ENCODE data around the gene SESN1. TPM values are rescaled to one million over a fixed set of nuclear protein-coding genes. Genes with fewer than 3 reads are reported as not detected.

The SESN1 gene
- polyA plus RNA-seq, 3 donors, result 1.8 to 21.0 (median 3.1) TPM

DNA sequence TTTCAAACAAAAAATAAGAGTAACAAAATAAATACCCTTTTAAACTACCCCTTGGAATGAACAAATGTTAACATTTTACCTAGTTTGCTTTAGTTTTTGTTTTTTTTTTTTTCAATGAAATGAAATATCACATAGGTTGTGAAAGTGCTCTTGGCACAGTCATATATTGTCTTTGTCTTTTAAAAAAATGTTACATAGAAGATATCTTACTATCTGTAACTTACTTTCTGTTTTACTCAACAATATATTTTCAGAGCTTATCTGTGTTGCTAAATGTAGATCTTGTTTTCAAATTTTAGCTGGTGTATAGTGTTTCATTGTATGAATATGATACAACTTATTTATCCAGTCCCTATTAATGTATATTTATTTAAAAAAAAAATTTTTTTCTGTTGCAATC, 9.3 kb upstream of the SESN1 start:
- no peaks in the 10 kb centered on the region for H3K9me3 ChIP-seq (replicated peaks in 1 of 2; ENCODE audit: control insufficient read depth in 1 of 2, insufficient read depth in 1 of 2, low read length in 2 of 2)
- H3K4me1 ChIP-seq (ENCODE audit: control insufficient read depth in 1 of 2, insufficient read depth in 2 of 2, low read length in 2 of 2), result no peaks in the 10 kb centered on the region
- no peak overlapping the region for H3K4me3 Mint-ChIP-seq
- DNase-seq, result no peak
- H3K4me1 Mint-ChIP-seq, result no peaks in the 10 kb centered on the region
- intact Hi-C loops (cut with micrococcal nuclease), result no loop called here
- H3K27me3 Mint-ChIP-seq (ENCODE audit: low read depth in 3 of 3), result no peaks in the 10 kb centered on the region
- H3K79me2 ChIP-seq (ENCODE audit: insufficient read depth, low read length), result peaks cover 34% of the 10 kb centered on the region
- TF ChIP-seq, protein P1, sequence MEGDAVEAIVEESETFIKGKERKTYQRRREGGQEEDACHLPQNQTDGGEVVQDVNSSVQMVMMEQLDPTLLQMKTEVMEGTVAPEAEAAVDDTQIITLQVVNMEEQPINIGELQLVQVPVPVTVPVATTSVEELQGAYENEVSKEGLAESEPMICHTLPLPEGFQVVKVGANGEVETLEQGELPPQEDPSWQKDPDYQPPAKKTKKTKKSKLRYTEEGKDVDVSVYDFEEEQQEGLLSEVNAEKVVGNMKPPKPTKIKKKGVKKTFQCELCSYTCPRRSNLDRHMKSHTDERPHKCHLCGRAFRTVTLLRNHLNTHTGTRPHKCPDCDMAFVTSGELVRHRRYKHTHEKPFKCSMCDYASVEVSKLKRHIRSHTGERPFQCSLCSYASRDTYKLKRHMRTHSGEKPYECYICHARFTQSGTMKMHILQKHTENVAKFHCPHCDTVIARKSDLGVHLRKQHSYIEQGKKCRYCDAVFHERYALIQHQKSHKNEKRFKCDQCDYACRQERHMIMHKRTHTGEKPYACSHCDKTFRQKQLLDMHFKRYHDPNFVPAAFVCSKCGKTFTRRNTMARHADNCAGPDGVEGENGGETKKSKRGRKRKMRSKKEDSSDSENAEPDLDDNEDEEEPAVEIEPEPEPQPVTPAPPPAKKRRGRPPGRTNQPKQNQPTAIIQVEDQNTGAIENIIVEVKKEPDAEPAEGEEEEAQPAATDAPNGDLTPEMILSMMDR (IDR thresholded peaks at IDR 0.05), result no peak
- H3K4me2 ChIP-seq (replicated peaks; ENCODE audit: extremely low read depth, low read length, poor library complexity, severe bottlenecking), result no peak overlapping the region
- H3K36me3 ChIP-seq (replicated peaks in 1 of 2; ENCODE audit: control insufficient read depth in 1 of 2, insufficient read depth in 2 of 2, low read length in 2 of 2), result peaks cover 0 to 3% of the 10 kb centered on the region in 2 donors
- peaks cover 8 to 22% of the 10 kb centered on the region in 2 donors for H3K36me3 Mint-ChIP-seq
- H3K9me3 Mint-ChIP-seq, result no peaks in the 10 kb centered on the region
- H3K9ac ChIP-seq (ENCODE audit: insufficient read depth, low read length, poor library complexity, severe bottlenecking), result no peak overlapping the region
- no peaks in the 10 kb centered on the region for H3K27me3 ChIP-seq (ENCODE audit: control insufficient read depth in 2 of 2, insufficient read depth in 2 of 2, low read length in 2 of 2)
- H3K27ac Mint-ChIP-seq, result no peak overlapping the region
- H3K27ac ChIP-seq (ENCODE audit: low read depth in 1 of 2, low read length in 2 of 2), result no peak overlapping the region
- H2AFZ ChIP-seq (ENCODE audit: insufficient read depth, low read depth, low read length, poor library complexity, severe bottlenecking), result no peak overlapping the region
- H3K4me3 ChIP-seq (replicated peaks in 1 of 3; ENCODE audit: low read depth in 2 of 3, low read length in 3 of 3), result no peak overlapping the region
- H4K20me1 ChIP-seq (ENCODE audit: insufficient read depth, low read length), result no peaks in the 10 kb centered on the region

DNA sequence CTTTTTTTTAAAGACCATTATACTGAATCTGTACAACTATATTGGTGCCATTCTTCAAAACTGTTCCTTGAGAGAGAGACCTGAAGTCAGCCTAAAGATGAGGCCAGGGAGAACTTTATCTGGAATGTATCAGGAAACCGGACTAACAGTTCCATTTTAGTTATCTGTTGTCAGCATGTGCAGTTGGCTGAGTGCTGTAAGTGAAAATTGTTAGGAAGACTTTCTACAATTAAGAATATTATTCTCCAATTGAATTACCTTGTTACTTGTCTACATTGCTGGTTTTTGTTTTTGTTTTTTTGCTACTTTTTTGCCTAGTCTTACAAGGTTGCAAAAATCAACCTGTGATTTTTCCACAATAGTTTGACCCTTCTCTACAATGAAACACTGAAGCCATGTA, 8.1 kb upstream of the SESN1 start:
- H4K20me1 ChIP-seq (ENCODE audit: insufficient read depth, low read length), result no peaks in the 10 kb centered on the region
- H2AFZ ChIP-seq (ENCODE audit: insufficient read depth, low read depth, low read length, poor library complexity, severe bottlenecking), result no peak overlapping the region
- no peak overlapping the region for H3K4me3 Mint-ChIP-seq
- no peaks in the 10 kb centered on the region for H3K9me3 Mint-ChIP-seq
- H3K4me2 ChIP-seq (replicated peaks; ENCODE audit: extremely low read depth, low read length, poor library complexity, severe bottlenecking), result no peak overlapping the region
- H3K9me3 ChIP-seq (replicated peaks in 1 of 2; ENCODE audit: control insufficient read depth in 1 of 2, insufficient read depth in 1 of 2, low read length in 2 of 2), result no peaks in the 10 kb centered on the region
- intact Hi-C loops (cut with micrococcal nuclease), result no loop called here
- peaks cover under 1% of the 10 kb centered on the region for H3K4me1 Mint-ChIP-seq
- peaks cover 0 to 3% of the 10 kb centered on the region in 2 donors for H3K36me3 ChIP-seq (replicated peaks in 1 of 2; ENCODE audit: control insufficient read depth in 1 of 2, insufficient read depth in 2 of 2, low read length in 2 of 2)
- H3K27ac ChIP-seq (ENCODE audit: low read depth in 1 of 2, low read length in 2 of 2), result no peak overlapping the region
- H3K79me2 ChIP-seq (ENCODE audit: insufficient read depth, low read length), result peaks cover 42% of the 10 kb centered on the region
- H3K4me3 ChIP-seq (replicated peaks in 1 of 3; ENCODE audit: low read depth in 2 of 3, low read length in 3 of 3), result no peak overlapping the region
- WGBS (ENCODE audit: insufficient coverage), result no CpG with 5 or more reads among the region's 1 CpG
- H3K9ac ChIP-seq (ENCODE audit: insufficient read depth, low read length, poor library complexity, severe bottlenecking), result no peak overlapping the region
- TF ChIP-seq, protein P1 (IDR thresholded peaks at IDR 0.05), result no peak
- H3K27me3 ChIP-seq (ENCODE audit: control insufficient read depth in 2 of 2, insufficient read depth in 2 of 2, low read length in 2 of 2), result no peaks in the 10 kb centered on the region
- peaks cover 8 to 17% of the 10 kb centered on the region in 2 donors for H3K36me3 Mint-ChIP-seq
- no peaks in the 10 kb centered on the region for H3K4me1 ChIP-seq (ENCODE audit: control insufficient read depth in 1 of 2, insufficient read depth in 2 of 2, low read length in 2 of 2)
- H3K27me3 Mint-ChIP-seq (ENCODE audit: low read depth in 3 of 3), result peaks cover 0 to 5% (median 0%) of the 10 kb centered on the region in 3 donors
- H3K27ac Mint-ChIP-seq, result no peak overlapping the region
- DNase-seq, result no peak
